ELR (cell line): ENCODE measurements around the gene CYP26B1.
"Not testable (repeated sequence)": the region's sequence is repeated elsewhere in the genome, so short reads cannot be mapped to it uniquely, and the experiment has no call there.

Experiments
- DNase-seq: peaks from one replicate; pipeline ENCODE4 v3.0.0-alpha.2; 2015; ENCODE audit warnings: low read depth

CYP26B1 gene

DNA sequence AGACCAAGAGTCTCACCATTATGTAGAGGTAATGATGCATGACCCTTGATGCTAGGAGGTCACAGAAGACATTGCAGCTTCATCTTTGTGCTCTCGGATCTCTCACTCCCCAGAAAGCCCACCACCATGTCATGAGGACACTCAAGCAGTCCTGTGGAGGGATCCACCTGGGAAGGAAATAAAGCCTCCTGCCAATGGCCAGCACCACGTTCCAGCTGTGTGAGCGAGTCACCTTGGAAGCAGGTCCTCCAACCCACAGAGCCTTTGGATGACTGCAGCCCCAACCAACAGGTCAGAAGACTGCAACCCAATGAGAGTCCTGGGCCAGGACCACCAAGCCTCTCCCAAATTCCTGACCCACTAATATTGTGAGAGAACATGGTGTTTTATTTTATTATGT lies 38.4 kb downstream of the CYP26B1 start:
- no peak for DNase-seq

- DNase-seq, result peak; percentile 38
Observed at GRCh38 chr2:72108121-72108520, 39.5 kb downstream of the CYP26B1 start.

DNA sequence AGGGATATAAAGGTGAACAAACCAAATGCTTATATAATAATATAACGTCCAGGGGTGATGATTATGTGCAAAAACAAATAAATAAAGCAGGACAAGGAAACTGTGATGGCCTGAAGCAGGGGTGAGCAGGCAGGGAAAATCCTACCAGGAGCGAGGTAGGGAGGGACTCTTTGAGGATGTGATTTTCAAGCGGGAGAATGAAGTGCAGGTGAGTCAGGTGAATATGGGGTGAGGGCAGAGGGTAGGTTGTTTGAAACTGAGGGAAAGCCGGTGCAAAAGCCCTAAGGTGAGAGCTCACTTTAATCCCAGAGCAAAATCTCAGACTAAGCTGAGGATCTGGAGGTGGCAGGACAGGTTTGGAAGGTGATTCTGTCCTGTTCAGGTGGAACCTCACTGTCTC lies 40.7 kb downstream of the CYP26B1 start:
- DNase-seq, result no peak

DNA sequence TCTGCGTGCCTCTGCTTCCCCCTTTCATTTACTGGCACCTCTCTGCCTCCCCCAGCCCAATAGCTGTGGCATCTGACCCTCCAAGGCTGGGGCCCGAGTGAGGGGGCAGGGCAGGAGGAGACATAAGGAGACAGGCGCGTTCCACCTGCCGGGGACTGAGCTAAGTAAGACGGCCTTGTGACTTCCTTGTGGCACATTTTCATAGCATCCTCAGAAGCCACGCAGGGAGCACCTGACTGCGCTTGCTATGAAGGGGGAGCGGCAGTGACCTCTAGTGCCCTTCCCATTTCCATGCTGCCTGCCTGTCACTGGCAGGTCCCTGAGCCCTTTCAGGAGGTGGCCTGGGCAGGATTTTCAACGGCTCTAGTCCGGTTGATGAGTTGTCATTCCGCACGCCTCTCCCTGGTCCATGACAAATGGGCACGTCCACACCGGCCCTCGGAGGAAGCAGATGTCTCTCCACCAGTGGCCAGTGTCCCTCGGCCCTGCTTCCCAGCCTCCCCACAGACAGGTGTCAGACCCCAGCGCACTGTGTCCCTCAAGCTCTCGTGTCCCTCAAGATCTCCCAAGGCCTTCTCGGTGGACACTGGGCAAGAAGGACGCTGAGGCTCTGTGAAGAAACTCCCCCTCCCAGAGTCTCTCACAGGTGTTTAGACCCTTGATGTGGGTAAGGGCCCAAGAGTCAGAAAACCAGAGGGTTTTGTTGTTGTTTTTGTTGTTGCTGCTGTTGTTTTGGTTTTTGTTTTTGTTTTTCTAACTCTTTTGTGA lies 42.7 kb downstream of the CYP26B1 start:
- DNase-seq, result no peak

DNA sequence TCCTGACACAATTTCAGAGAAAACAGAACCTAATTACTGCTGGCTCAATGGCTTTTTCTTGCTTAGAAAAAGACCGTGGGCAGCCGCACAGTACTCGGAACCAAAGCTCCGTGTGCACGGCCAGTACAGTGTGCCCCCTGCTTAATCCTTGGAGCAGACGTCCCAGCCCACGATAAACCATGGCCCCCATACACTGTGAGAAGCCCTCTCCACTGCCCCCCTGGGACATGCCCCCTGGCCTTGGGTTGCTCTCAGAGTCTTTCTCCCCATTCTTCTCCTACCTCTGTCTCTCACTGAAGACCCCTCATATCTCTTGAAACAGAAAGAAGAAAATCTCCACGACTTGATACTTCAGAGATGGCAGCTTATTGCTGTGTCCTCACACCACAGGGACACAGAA lies 44.0 kb downstream of the CYP26B1 start:
- no peak for DNase-seq

GRCh38 chr2:72103161-72103560 lies 44.5 kb downstream of the CYP26B1 start:
- DNase-seq, result no peak

DNA sequence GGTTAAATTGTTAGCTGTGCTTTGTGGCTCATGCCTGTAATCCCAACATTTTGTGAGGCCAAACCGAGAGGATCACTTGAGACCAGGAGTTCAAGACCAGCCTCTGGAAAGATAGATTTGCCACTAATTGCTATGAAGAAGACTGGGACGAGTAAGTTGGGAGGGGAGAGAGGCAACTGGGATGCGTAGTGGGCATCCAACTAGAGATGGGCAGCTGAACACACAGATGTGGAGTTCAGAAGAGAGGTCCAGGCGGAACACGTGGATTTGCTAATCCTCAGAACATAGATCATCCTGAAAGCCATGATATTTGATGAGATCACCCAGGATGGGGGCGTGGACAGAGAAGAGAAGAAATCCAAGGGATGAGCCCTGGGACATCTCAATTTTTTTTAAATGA lies 48.7 kb downstream of the CYP26B1 start:
- no peak for DNase-seq

DNA sequence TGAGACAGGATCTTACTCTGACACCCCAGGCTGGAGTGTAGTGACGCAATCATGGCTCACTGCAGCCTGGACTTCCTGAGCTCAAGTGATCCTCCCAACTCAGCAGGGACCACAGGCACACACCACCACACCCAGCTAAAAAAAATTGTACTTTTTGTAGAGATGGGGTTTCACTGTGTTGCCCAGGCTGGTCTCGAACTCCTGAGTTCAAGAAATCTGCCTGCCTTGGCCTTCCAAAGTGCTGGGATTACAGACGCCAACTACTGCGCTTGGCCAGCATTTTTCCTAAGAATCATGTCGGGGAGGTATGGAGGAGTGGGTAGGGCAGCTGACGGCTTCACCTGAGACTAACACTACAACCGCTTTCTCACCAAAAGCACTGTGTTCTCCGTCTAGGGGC lies 50.4 kb downstream of the CYP26B1 start:
- no peak for DNase-seq

DNA sequence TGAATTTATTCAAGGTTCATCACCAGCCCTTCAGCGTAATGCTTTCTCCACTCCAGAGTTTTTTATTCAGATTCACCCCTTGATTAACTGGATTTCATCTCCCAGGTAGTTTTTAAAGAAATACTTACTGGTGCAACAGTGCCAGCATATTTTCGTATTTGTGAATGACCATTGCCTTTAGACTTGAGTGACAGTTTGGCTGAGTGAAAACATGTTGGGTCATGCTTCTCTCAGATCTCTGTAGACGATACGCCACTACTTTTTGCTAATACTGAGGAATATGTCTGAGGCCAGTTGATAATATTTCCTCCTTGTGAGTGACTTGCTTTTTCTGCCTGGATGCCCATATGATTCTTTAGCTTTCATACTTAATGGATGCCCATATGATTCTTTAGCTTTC lies 51.5 kb downstream of the CYP26B1 start:
- DNase-seq, result no peak

- DNase-seq, result no peak
Observed at GRCh38 chr2:72095364-72095763, 52.3 kb downstream of the CYP26B1 start.

DNA sequence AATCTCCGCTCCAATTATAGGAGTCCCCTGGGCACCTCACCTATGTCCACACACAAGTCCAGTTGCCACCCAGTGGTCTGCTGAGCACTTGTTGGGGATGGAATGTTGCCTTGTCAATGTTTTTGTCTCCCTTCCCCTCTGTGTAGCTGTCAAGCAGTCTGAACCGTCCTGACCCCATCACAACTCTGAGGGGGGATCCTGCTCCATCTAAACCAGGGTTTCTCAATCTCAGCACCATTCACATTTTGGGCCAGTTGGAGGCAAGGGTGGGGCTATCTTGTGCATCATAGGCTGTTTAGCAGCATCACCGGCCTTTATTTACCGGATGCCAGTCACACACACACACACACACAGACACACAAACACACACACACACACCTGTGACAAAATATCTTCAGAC lies 53.0 kb downstream of the CYP26B1 start:
- no peak for DNase-seq

DNA sequence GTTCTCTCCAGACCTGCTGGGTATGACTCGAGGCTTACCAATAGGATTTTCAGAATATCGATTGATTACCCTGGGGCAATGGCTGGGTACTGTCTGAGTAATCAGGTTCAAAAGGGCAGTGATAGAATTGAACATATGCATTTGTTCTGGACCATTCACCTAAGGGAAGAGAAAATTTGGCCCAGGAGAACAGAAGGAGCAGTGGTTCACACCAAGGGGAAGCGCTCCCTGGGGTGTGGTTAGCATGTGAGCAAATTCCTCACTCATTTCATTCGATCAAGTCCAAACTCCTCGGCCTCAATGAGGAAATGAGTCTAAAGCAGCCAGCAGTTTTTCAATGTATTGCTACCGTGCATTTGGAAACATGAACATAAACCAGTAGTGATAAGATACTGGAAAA lies 55.6 kb downstream of the CYP26B1 start:
- no peak for DNase-seq

DNA sequence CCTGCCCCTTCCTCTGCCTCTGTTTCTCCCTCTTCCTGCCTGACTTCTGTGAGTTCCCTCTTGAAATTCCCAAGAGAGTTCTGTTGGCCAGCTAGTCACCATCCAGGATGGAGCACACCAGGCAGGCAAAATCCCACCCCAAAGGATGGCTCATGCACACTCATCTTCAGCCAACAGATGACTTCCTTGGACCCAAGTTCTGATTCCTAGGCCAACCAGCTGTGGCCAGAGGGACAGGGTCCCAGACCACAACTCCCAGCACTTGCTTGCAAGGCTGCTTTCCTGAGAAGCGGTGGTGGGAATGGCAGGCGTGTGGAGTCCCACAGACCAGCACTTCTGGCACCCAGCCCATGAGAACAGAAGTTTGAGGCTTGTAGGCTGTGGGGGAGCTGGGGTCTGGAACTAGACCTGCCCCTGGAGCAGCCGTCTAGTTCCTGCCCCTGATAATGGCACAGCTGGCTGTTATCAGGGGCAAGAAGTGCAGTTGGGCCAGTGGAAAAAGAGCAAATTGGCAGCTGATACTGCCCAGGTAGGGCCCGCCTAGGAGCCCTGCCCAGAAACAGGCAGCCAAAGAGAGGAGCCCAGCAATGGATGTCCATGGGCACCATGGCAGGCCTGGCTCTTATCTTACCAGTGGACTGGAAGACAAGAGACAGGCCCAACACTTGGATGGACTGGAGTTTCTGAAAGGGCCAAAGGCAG lies 56.7 kb downstream of the CYP26B1 start:
- DNase-seq, result no peak

- no peak for DNase-seq
Observed at GRCh38 chr2:72090271-72090720, 57.4 kb downstream of the CYP26B1 start.

GRCh38 chr2:72089537-72089936 lies 58.1 kb downstream of the CYP26B1 start:
- no peak for DNase-seq

- no peak for DNase-seq
Observed at GRCh38 chr2:72089028-72089427, 58.6 kb downstream of the CYP26B1 start.

GRCh38 chr2:72086871-72087633 lies 60.6 kb downstream of the CYP26B1 start:
- DNase-seq, result not testable (repeated sequence)

GRCh38 chr2:72085513-72085912 lies 62.1 kb downstream of the CYP26B1 start:
- DNase-seq, result no peak

DNA sequence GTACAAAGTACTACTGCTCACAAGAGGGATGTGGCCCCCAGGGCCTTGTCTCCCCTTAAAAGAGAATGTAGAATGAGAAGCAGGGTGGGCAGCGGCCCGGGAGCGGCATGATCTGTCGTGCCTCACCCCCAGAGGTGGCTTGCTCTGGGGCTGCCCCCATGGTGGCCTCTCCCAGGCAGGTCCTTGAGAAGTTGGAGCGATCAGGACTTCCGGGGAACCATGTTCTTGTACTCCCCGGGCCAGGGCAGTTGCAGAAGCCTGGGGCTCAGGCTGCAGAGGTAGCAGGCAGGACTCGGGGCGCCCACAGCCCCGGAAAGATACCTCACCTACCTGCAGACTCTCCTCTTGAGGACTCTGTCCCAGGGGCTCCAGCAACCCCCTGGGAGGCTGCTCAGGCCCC lies 62.6 kb downstream of the CYP26B1 start:
- DNase-seq, result no peak

DNA sequence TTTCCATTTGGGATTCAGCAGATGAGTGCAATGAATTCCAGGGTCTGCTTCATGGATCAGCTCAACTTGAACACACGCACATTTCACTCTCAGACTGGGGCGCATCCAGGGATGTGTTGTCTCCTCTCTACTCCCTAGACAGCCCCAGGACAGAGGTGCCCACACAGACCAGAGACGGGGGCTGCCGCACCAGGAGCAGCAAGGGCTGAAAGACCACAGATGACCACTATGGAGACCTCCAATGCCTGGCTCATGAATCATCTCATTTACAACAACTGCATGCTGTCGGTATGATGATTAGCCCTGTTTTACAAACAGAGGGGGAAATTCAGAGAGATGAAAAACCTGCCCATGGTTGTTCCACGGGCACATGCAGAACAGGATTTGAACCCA lies 63.1 kb downstream of the CYP26B1 start:
- DNase-seq, result peak; percentile 10

GRCh38 chr2:72083751-72084583 lies 63.7 kb downstream of the CYP26B1 start:
- no peak for DNase-seq

DNA sequence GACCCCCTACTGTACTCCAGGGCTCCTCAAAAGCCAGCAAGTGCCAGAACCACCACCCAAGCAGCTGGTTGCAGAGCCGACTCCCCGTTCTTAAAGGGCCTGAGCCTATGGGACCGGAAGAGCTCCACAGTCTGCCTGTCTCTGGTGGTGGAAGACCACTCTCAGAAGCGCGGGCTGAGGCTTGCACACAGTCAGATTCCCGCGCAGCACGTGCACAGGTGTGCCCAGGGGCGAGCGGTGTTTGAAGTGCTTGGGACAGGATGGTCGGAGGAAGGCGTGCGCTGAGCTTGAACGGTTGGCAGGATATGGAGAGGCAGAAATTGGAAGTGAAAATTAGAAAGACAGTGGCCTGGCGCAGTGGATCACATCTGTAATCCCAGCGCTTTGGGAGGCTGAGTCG lies 64.8 kb downstream of the CYP26B1 start:
- DNase-seq, result no peak
